ENCODE data around the gene CTXND2. TPM values are rescaled to one million over a fixed set of nuclear protein-coding genes. Genes with fewer than 3 reads are reported as not detected.
"Not testable (repeated sequence)": the region's sequence is repeated elsewhere in the genome, so short reads cannot be mapped to it uniquely, and the experiment has no call there.

The CTXND2 gene
- total RNA-seq, 1 experiment from 2014 or later = not detected

- Mint-ChIP-seq H3K27ac (ENCODE audit: unreplicated experiment) (no peak overlapping the region), H3K4me3 (ENCODE audit: low read depth, unreplicated experiment) (no peak overlapping the region), H3K4me1 (ENCODE audit: low read depth, unreplicated experiment) (no peaks in the 10 kb centered on the region), H3K9me3 (ENCODE audit: low read depth, unreplicated experiment) (peaks cover 4% of the 10 kb centered on the region), H3K36me3 (ENCODE audit: insufficient read depth, unreplicated experiment) (peaks cover 67% of the 10 kb centered on the region), H3K27me3 (ENCODE audit: unreplicated experiment) (no peaks in the 10 kb centered on the region)
- CTCF ChIA-PET = no interaction called here
- intact Hi-C loops (cut with micrococcal nuclease; ENCODE audit: unreplicated experiment) = loop anchor here (5.0 to 10.0 kb wide), 2 partner anchors 51 to 453 kb away; partner anchors contain the start of gene ARNT
- TF ChIP-seq CTCF (IDR thresholded peaks at IDR 0.05; ENCODE audit: unreplicated experiment) = no peak
- DNase-seq = no peak
- no TSS peak for BruUV-seq (replicated peaks)
Observed at GRCh38 chr1:150928286-150928685, 41.4 kb downstream of the CTXND2 start.

GRCh38 chr1:150928775-150929174, 41.8 kb downstream of the CTXND2 start:
- BruUV-seq (replicated peaks); H3K9me3 Mint-ChIP-seq (ENCODE audit: low read depth, unreplicated experiment); H3K4me1 Mint-ChIP-seq (ENCODE audit: low read depth, unreplicated experiment); H3K27ac Mint-ChIP-seq (ENCODE audit: unreplicated experiment); H3K27me3 Mint-ChIP-seq (ENCODE audit: unreplicated experiment); DNase-seq; H3K4me3 Mint-ChIP-seq (ENCODE audit: low read depth, unreplicated experiment); CTCF ChIA-PET: not testable (repeated sequence)
- peaks cover 72% of the 10 kb centered on the region for H3K36me3 Mint-ChIP-seq (ENCODE audit: insufficient read depth, unreplicated experiment)
- intact Hi-C loops (cut with micrococcal nuclease; ENCODE audit: unreplicated experiment) = loop anchor here (5.0 to 10.0 kb wide), 2 partner anchors 51 to 454 kb away; partner anchors contain the start of gene ARNT

- H3K27me3 Mint-ChIP-seq (ENCODE audit: unreplicated experiment) = no peaks in the 10 kb centered on the region
- H3K4me3 Mint-ChIP-seq (ENCODE audit: low read depth, unreplicated experiment) = no peak overlapping the region
- H3K27ac Mint-ChIP-seq (ENCODE audit: unreplicated experiment) = no peak overlapping the region
- CTCF ChIA-PET = no interaction called here
- no peak for DNase-seq
- no TSS peak for BruUV-seq (replicated peaks)
- intact Hi-C loops (cut with micrococcal nuclease; ENCODE audit: unreplicated experiment) = no loop called here
- TF ChIP-seq CTCF (IDR thresholded peaks at IDR 0.05; ENCODE audit: unreplicated experiment) = no peak
- no peaks in the 10 kb centered on the region for H3K4me1 Mint-ChIP-seq (ENCODE audit: low read depth, unreplicated experiment)
- H3K9me3 Mint-ChIP-seq (ENCODE audit: low read depth, unreplicated experiment) = peaks cover 4% of the 10 kb centered on the region
- H3K36me3 Mint-ChIP-seq (ENCODE audit: insufficient read depth, unreplicated experiment) = peaks cover 85% of the 10 kb centered on the region
Observed at GRCh38 chr1:150931773-150932172, 44.8 kb downstream of the CTXND2 start.

- DNase-seq = no peak
- H3K27me3 Mint-ChIP-seq (ENCODE audit: unreplicated experiment) = no peaks in the 10 kb centered on the region
- H3K27ac Mint-ChIP-seq (ENCODE audit: unreplicated experiment) = no peak overlapping the region
- H3K4me1 Mint-ChIP-seq (ENCODE audit: low read depth, unreplicated experiment) = no peaks in the 10 kb centered on the region
- no peak for TF ChIP-seq CTCF (IDR thresholded peaks at IDR 0.05; ENCODE audit: unreplicated experiment)
- H3K36me3 Mint-ChIP-seq (ENCODE audit: insufficient read depth, unreplicated experiment) = peaks cover 71% of the 10 kb centered on the region
- intact Hi-C loops (cut with micrococcal nuclease; ENCODE audit: unreplicated experiment) = no loop called here
- H3K9me3 Mint-ChIP-seq (ENCODE audit: low read depth, unreplicated experiment) = no peaks in the 10 kb centered on the region
- no TSS peak for BruUV-seq (replicated peaks)
- CTCF ChIA-PET = no interaction called here
- H3K4me3 Mint-ChIP-seq (ENCODE audit: low read depth, unreplicated experiment) = no peak overlapping the region
Observed at GRCh38 chr1:150944856-150945255, 57.9 kb downstream of the CTXND2 start.

- no peak overlapping the region for H3K4me3 Mint-ChIP-seq (ENCODE audit: low read depth, unreplicated experiment)
- DNase-seq = no peak
- H3K9me3 Mint-ChIP-seq (ENCODE audit: low read depth, unreplicated experiment) = no peaks in the 10 kb centered on the region
- H3K4me1 Mint-ChIP-seq (ENCODE audit: low read depth, unreplicated experiment) = peaks cover 5% of the 10 kb centered on the region
- no peak overlapping the region for H3K27ac Mint-ChIP-seq (ENCODE audit: unreplicated experiment)
- intact Hi-C loops (cut with micrococcal nuclease; ENCODE audit: unreplicated experiment) = no loop called here
- CTCF ChIA-PET = no interaction called here
- BruUV-seq (replicated peaks) = no TSS peak
- no peaks in the 10 kb centered on the region for H3K27me3 Mint-ChIP-seq (ENCODE audit: unreplicated experiment)
- no peak for TF ChIP-seq CTCF (IDR thresholded peaks at IDR 0.05; ENCODE audit: unreplicated experiment)
- H3K36me3 Mint-ChIP-seq (ENCODE audit: insufficient read depth, unreplicated experiment) = peaks cover 66% of the 10 kb centered on the region
Observed at GRCh38 chr1:150954708-150955107, 67.8 kb downstream of the CTXND2 start.

Data from Calu3 (cell line).